ENCODE data around the gene EXOC3L4. TPM values are rescaled to one million over a fixed set of nuclear protein-coding genes. Genes with fewer than 3 reads are reported as not detected.
A peak's percentile ranks its signal among the peaks of the same experiment; 100 is the strongest.
"Not testable (repeated sequence)": the region's sequence is repeated elsewhere in the genome, so short reads cannot be mapped to it uniquely, and the experiment has no call there.

EXOC3L4 gene
- total and polyA plus RNA-seq, 8 donors: 1.3 to 82.8 (median 16.2) TPM

DNA sequence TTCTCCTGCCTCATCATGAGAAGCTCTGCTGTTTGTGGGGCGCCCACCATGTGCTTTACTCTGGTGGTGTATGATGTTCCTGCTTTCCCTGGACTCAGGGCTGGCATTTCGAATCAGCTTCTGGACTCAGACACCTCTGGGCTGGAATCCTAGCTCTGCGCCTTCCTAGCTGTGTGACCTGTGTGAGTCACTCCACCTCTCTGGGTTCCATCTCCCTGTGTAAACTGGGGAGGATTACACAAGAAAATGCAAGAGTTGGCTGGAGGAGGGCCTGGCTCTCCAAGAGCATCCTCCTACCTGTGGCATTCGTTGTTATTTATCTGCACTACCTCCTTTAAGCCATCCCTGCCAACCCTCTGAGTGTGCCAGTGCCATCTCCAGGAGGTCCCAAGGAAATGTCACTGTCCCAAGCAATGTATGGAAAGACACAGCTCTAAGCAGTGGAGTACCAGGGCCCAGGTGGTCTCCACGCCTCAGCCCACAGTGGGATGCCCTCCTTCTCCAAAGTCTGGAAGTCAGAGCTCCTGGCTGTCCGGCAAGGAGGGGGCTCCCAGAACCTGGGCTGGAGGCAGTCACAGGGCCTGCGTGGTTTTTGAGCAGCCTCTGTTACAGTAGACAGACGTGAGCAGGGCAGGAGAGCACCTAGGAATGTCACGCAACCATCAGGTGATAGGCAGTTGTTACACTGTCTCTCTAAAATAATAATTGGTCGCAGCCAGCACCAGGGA lies 21.5 kb downstream of the EXOC3L4 start:
- no peaks in the 10 kb centered on the region for H3K9me3 ChIP-seq
- 84 to 88% (median 87%) methylated on average over 10 of the region's 10 CpGs for WGBS, 5 donors
- no peaks in the 10 kb centered on the region for H3K36me3 ChIP-seq
- DNase-seq: no peak
- H3K4me3 ChIP-seq: no peak overlapping the region
- TF ChIP-seq POLR2A (IDR thresholded peaks at IDR 0.05) (no peak), EP300 (IDR thresholded peaks at IDR 0.05) (no peak), POLR2AphosphoS5 (IDR thresholded peaks at IDR 0.05) (no peak)
- TF ChIP-seq, protein P1, sequence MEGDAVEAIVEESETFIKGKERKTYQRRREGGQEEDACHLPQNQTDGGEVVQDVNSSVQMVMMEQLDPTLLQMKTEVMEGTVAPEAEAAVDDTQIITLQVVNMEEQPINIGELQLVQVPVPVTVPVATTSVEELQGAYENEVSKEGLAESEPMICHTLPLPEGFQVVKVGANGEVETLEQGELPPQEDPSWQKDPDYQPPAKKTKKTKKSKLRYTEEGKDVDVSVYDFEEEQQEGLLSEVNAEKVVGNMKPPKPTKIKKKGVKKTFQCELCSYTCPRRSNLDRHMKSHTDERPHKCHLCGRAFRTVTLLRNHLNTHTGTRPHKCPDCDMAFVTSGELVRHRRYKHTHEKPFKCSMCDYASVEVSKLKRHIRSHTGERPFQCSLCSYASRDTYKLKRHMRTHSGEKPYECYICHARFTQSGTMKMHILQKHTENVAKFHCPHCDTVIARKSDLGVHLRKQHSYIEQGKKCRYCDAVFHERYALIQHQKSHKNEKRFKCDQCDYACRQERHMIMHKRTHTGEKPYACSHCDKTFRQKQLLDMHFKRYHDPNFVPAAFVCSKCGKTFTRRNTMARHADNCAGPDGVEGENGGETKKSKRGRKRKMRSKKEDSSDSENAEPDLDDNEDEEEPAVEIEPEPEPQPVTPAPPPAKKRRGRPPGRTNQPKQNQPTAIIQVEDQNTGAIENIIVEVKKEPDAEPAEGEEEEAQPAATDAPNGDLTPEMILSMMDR (IDR thresholded peaks at IDR 0.05): no peak
- intact Hi-C loops (cut with DNase I; ENCODE audit: low total_unique reads): no loop called here
- peak overlapping the region in 4 of 5 donors; percentile 68 to 84 (median 76) for H3K27ac ChIP-seq
- peaks cover 36 to 87% (median 63%) of the 10 kb centered on the region in 4 donors for H3K4me1 ChIP-seq
- H3K27me3 ChIP-seq: no peaks in the 10 kb centered on the region

DNA sequence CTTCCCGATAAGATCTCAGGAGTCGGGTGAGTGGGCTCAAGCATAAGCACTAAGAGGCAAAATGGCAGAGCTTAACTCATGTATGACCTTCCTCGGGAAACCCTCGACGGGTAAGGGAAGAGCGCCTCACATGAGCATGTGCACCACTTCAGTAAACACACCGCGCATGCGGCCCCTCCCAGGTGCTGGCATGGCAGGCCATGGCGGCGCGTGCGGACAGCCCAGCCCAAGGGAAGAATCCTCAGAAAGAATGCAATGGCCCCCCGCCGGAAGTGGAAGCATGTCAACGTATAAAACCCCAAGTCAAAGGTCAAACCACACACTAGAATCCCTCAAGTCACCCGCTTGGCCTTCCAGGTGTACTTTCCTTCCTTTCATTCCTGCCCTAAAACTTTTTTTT lies 22.1 kb downstream of the EXOC3L4 start:
- Histone ChIP-seq H3K4me1 (peaks cover 36 to 87% (median 63%) of the 10 kb centered on the region in 4 donors), H3K27me3 (peaks cover 0 to 3% (median 0%) of the 10 kb centered on the region in 3 donors), H3K4me3 (no peak overlapping the region), H3K27ac (no peak overlapping the region), H3K9me3 (no peaks in the 10 kb centered on the region), H3K36me3 (no peaks in the 10 kb centered on the region)
- peak in 1 of 2 donors; percentile 64 for DNase-seq
- WGBS, 5 donors: 46 to 73% (median 62%) methylated on average over 17 of the region's 17 CpGs
- intact Hi-C loops (cut with DNase I; ENCODE audit: low total_unique reads): no loop called here
- TF ChIP-seq POLR2A (IDR thresholded peaks at IDR 0.05) (no peak), EP300 (IDR thresholded peaks at IDR 0.05) (no peak), POLR2AphosphoS5 (IDR thresholded peaks at IDR 0.05) (no peak)
- TF ChIP-seq, protein P1 (IDR thresholded peaks at IDR 0.05): no peak

DNA sequence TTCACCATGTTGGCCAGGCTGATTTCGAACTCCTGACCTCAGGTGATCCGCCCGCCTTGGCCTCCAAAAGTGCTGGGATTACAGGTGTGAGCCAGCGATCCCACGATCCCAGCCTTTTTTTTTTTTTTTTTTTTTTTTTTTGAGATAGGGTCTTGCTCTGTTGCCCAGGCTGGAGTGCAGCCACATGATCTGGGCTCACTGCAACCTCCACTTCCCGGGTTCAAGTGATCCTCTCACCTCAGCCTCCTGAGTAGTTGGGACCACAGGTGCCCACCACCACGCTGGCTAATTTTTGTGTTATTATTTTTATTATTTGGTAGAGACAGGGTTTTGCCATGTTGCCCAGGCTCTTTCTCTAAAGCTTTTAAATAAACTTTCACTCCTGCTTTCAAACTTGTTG lies 23.0 kb downstream of the EXOC3L4 start:
- H3K9me3 ChIP-seq; DNase-seq; intact Hi-C loops (cut with DNase I; ENCODE audit: low total_unique reads); H3K4me3 ChIP-seq; H3K36me3 ChIP-seq: not testable (repeated sequence)
- WGBS, 5 donors: 87 to 96% (median 91%) methylated on average over 7 of the region's 7 CpGs
- Histone ChIP-seq H3K27ac (peak overlapping the region in 2 of 5 donors; percentile 33 to 87), H3K27me3 (peaks cover 0 to 11% (median 0%) of the 10 kb centered on the region in 3 donors), H3K4me1 (peaks cover 36 to 87% (median 63%) of the 10 kb centered on the region in 4 donors)

- DNase-seq: peak in 1 of 2 donors; percentile 87
- peak; percentile 10 for TF ChIP-seq EP300 (IDR thresholded peaks at IDR 0.05)
- TF ChIP-seq POLR2AphosphoS5 (IDR thresholded peaks at IDR 0.05): peak in 1 of 3 donors; percentile 45
- TF ChIP-seq, protein P1 (IDR thresholded peaks at IDR 0.05): no peak
- Histone ChIP-seq H3K27me3 (peaks cover 0 to 18% (median 6%) of the 10 kb centered on the region in 3 donors), H3K9me3 (no peaks in the 10 kb centered on the region), H3K27ac (peak overlapping the region; percentile 4 to 96 (median 78)), H3K4me1 (peaks cover 40 to 87% (median 64%) of the 10 kb centered on the region in 4 donors), H3K36me3 (no peaks in the 10 kb centered on the region), H3K4me3 (no peak overlapping the region)
- intact Hi-C loops (cut with DNase I; ENCODE audit: low total_unique reads): no loop called here
- 32 to 47% (median 41%) methylated on average over 7 to 10 of the region's 10 CpGs for WGBS, 5 donors
These were observed 23.6 kb downstream of the EXOC3L4 start for GRCh38 chr14:103118018-103118662.
